HepG2 (cell line): ENCODE data around the gene NFIC. TPM values are rescaled to one million over a fixed set of nuclear protein-coding genes. Genes with fewer than 3 reads are reported as not detected.
A peak's percentile ranks its signal among the peaks of the same experiment; 100 is the strongest.

ENCODE experiments used
- AFF4 ChIP-seq: sonication (generic); formaldehyde crosslinking; IDR thresholded peaks from 2 replicates; pipeline ENCODE4 v1.4.0; 2020; ENCODE audit warnings: missing genetic modification reagents
- ATRX ChIP-seq: sonication (generic); formaldehyde crosslinking; IDR thresholded peaks from 2 replicates; pipeline ENCODE4 v1.4.0; 2020; ENCODE audit warnings: missing genetic modification reagents, borderline replicate concordance
- CCAR2 ChIP-seq: fragments of 200-400 bp; formaldehyde crosslinking; optimal IDR thresholded peaks from 2 replicates; pipeline ENCODE3; 2018; ENCODE audit warnings: low read depth, mild to moderate bottlenecking, low read length, moderate library complexity
- CSRNP1 ChIP-seq: sonication (generic); formaldehyde crosslinking; IDR thresholded peaks from 2 replicates; pipeline ENCODE4 v1.8.1; 2023; ENCODE audit warnings: mild to moderate bottlenecking, missing genetic modification reagents
- FOXA1 ChIP-seq, 2 experiments: fragments of 450-650 bp in 1 of 2; sonication (generic) in 1 of 2; formaldehyde crosslinking in 1 of 2; IDR thresholded peaks; 2 replicates each; pipeline versions ENCODE4 v1.4.0 to v1.6.1; 2016 to 2020; ENCODE audit warnings: missing genetic modification reagents in 1 of 2
- HNRNPH1 ChIP-seq: fragments of 200-400 bp; formaldehyde crosslinking; optimal IDR thresholded peaks from 2 replicates; pipeline ENCODE3; 2017; ENCODE audit warnings: mild to moderate bottlenecking, low read depth, low read length
- KMT2A ChIP-seq: sonication (generic); formaldehyde crosslinking; IDR thresholded peaks from 2 replicates; pipeline ENCODE4 v1.4.0; 2020; ENCODE audit warnings: missing genetic modification reagents
- MED8 ChIP-seq: sonication (generic); formaldehyde crosslinking; IDR thresholded peaks from 2 replicates; pipeline ENCODE4 v1.8.1; 2023; ENCODE audit warnings: mild to moderate bottlenecking, missing genetic modification reagents; ENCODE audit not compliant: insufficient replicate concordance
- PAX8 ChIP-seq: sonication (generic); formaldehyde crosslinking; IDR thresholded peaks from 2 replicates; pipeline ENCODE4 v1.8.0; 2022; ENCODE audit warnings: mild to moderate bottlenecking, missing genetic modification reagents, borderline replicate concordance
- RBFOX2 ChIP-seq: fragments of 200-400 bp; formaldehyde crosslinking; IDR thresholded peaks from 2 replicates; pipeline ENCODE4 v1.6.1; 2017; ENCODE audit warnings: low read depth, mild to moderate bottlenecking, low read length
- ZBTB26 ChIP-seq: IDR thresholded peaks from 2 replicates; pipeline ENCODE4 v1.6.1; 2016; ENCODE audit warnings: missing compliant biosample characterization, missing genetic modification reagents, borderline replicate concordance
- ZFP37 ChIP-seq: sonication (generic); formaldehyde crosslinking; IDR thresholded peaks from 2 replicates; pipeline ENCODE4 v1.4.0; 2020; ENCODE audit warnings: missing genetic modification reagents, borderline replicate concordance
- ZNF350 ChIP-seq: sonication (generic); formaldehyde crosslinking; IDR thresholded peaks from 2 replicates; pipeline ENCODE4 v1.4.0; 2020; ENCODE audit warnings: mild to moderate bottlenecking, low read depth, missing genetic modification reagents, borderline replicate concordance
- ZNF513 ChIP-seq: sonication (generic); formaldehyde crosslinking; conservative IDR thresholded peaks from 2 replicates; pipeline ENCODE4 v1.5.0; 2020; ENCODE audit warnings: missing genetic modification reagents
- ZNF577 ChIP-seq: sonication (generic); formaldehyde crosslinking; IDR thresholded peaks from 2 replicates; pipeline ENCODE4 v1.4.0; 2020; ENCODE audit warnings: mild to moderate bottlenecking, low read depth, missing genetic modification reagents, borderline replicate concordance
- ZNF580 ChIP-seq: IDR thresholded peaks from 2 replicates; pipeline ENCODE4 v1.6.1; 2016; ENCODE audit warnings: low read depth, borderline replicate concordance
- ZNF616 ChIP-seq: sonication (generic); formaldehyde crosslinking; IDR thresholded peaks from 2 replicates; pipeline ENCODE4 v1.5.0; 2020; ENCODE audit warnings: low read depth, mild to moderate bottlenecking, missing genetic modification reagents
- ZNF644 ChIP-seq: IDR thresholded peaks from 2 replicates; pipeline ENCODE4 v1.6.1; 2016; ENCODE audit warnings: low read depth
- ZNF720 ChIP-seq: sonication (generic); formaldehyde crosslinking; IDR thresholded peaks from 2 replicates; pipeline ENCODE4 v1.4.0; 2020; ENCODE audit warnings: missing genetic modification reagents
- ZNF776 ChIP-seq: sonication (generic); formaldehyde crosslinking; IDR thresholded peaks from 2 replicates; pipeline ENCODE4 v1.4.0; 2020; ENCODE audit warnings: mild to moderate bottlenecking, missing genetic modification reagents
- ZZZ3 ChIP-seq: sonication (generic); formaldehyde crosslinking; IDR thresholded peaks from 2 replicates; pipeline ENCODE4 v1.4.0; 2020; ENCODE audit warnings: missing genetic modification reagents, mild to moderate bottlenecking, borderline replicate concordance
- polyA plus RNA-seq, 8 experiments: library from polyadenylated mRNA; depleted of rRNA in 3 of 8; stranded (reverse) in 7 of 8; unstranded in 1 of 8; fragments of >200 nt; fragmentation: Illumina TruSeq in 4 of 8; extraction: Trizol in 4 of 8; gene quantifications; 2 replicates each; pipeline versions ENCODE4 v1.2.1 to v1.2.3, GENCODE V29; 2011 to 2016; ENCODE audit warnings: low read depth in 4 of 8, missing spikeins in 1 of 8, mixed read lengths in 1 of 8; ENCODE audit not compliant: insufficient read depth in 1 of 8
- total RNA-seq, 5 experiments: library from RNA; depleted of rRNA; stranded (reverse); fragments of >200 nt; fragmentation: Illumina TruSeq; extraction: Trizol; gene quantifications; 2 replicates each; pipeline ENCODE4 v1.2.3, GENCODE V29; 2016; ENCODE audit warnings: low read depth in 1 of 5

The NFIC gene
- total and polyA plus RNA-seq, 2 of the 13 experiments (the other 11 are each of a cell fraction or from before 2014, with no cell fraction given), result 1.3 to 2.5 TPM

- TF ChIP-seq ZNF616 (CRISPR knock-in tag) (no peak), AFF4 (no peak), ZNF350 (peak; percentile 32; the same call in 1 of the 2 replicates), CCAR2 (no peak), ATRX (no peak), ZBTB26 (no peak), MED8 (CRISPR knock-in tag) (no peak), ZNF580 (0 out of 2 replicates have a peak, but pooled peaks have one; percentile 46), ZNF776 (CRISPR knock-in tag) (no peak), HNRNPH1 (no peak), FOXA1 (IDR thresholded peaks at IDR 0.05) (no peak), FOXA1 (CRISPR knock-in tag; IDR thresholded peaks at IDR 0.05) (no peak), ZNF577 (CRISPR knock-in tag) (no peak), RBFOX2 (no peak), ZNF644 (no peak), CSRNP1 (CRISPR knock-in tag) (no peak), ZFP37 (CRISPR knock-in tag) (no peak), ZNF720 (CRISPR knock-in tag) (no peak), PAX8 (CRISPR knock-in tag) (no peak), KMT2A (CRISPR knock-in tag) (0 out of 2 replicates have a peak, but pooled peaks have one; percentile 30), ZZZ3 (CRISPR knock-in tag) (no peak), ZNF513 (CRISPR knock-in tag) (no peak)
These were observed 45.3 kb downstream of the NFIC start (continued) for GRCh38 chr19:3411636-3412035.
